Stimulated activated CD8-positive, alpha-beta memory T cell treated with anti-CD3 and anti-CD28 coated beads, Interleukin-4, amount 100 ng/mL, for 24 hours (primary cell): Measurements from ENCODE around the gene OR2AE1.

Source experiments
- DNase-seq: peaks from one replicate; pipeline ENCODE4 v3.0.0-alpha.2; 2020; ENCODE audit warnings: low read depth

The OR2AE1 gene

GRCh38 chr7:99860281-99861127, 16.3 kb downstream of the OR2AE1 start:
- DNase-seq: no peak

- no peak for DNase-seq
These were observed 21.6 kb downstream of the OR2AE1 start for GRCh38 chr7:99855236-99855635.

DNA sequence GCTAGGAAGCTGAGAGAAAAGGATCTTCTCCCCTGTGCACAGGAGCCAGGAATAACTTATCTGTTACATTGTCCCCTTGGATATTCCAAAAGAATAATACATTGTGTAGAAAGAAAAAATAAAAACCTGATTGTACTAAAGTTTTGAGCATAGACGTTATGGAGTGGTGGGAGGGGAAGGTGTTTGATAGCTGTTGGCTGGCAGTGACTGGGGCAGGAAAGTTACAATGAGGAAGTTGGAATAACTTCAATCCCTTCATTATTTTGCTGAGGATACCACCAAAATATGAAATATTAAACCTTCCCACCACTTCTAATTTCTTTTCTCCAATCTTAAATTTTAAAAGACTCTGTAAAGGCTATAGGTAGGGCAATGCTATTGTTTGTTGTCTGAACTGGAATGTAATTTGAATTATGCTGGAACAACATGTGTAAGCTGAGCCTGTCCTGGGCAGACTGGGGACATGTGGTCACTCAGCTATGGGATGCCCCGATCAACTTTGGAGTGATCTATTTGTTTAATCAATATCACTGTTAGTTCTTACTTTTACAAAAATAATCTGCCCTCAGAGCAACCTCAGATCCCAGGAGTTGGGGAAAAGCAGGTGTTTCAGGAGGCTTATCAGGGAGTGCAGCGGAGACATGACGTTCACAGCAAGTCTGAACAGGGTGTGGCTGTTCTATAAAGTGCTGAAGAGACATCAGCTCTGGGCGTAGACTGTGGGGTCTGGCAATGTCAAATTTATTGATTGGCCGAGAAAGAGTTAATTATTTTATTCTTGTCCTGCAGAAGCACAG, 28.2 kb downstream of the OR2AE1 start:
- DNase-seq: no peak

- no peak for DNase-seq
These were observed 32.5 kb downstream of the OR2AE1 start for GRCh38 chr7:99844328-99844727.

DNA sequence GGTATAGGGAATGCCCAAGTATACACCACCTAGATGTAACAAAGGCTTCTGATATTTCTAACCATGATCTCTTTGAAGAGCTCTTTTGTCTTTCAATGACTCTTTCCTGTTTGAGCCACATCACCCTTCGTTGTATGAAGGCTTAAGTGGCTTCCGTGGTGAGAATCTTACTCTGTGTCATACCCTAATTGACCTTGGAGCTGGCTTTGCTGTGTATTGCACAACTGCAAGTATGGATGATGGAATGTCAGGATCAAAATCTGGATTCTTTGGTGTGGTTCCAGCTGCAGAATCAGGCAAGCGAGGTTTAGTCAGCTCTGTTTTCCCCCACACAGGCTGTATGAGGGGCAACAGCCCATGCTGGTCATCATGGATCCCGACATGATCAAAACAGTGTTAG, 33.0 kb downstream of the OR2AE1 start:
- DNase-seq: no peak

DNA sequence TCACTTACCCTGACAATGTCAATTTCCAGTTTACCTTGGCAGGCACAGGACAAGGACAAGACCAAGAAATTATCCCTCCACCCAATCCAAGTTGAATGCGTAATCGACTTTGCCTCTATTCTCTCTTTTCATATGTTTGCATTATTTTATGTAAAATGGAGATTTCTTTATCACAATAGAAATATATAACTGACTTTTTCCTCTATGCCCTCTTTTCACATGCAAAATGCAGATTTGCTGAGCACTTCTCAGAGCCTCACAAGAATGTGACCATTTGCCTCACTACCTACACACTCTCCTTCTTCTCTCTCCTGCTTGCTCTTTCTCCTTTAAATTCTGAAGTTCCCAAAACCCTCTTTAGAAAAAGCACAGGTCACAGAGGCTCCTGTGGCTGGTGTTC, 33.9 kb downstream of the OR2AE1 start:
- DNase-seq: no peak

GRCh38 chr7:99840136-99840869, 36.5 kb downstream of the OR2AE1 start:
- DNase-seq: no peak

- no peak for DNase-seq
These were observed 37.4 kb downstream of the OR2AE1 start for GRCh38 chr7:99839287-99840021.

DNA sequence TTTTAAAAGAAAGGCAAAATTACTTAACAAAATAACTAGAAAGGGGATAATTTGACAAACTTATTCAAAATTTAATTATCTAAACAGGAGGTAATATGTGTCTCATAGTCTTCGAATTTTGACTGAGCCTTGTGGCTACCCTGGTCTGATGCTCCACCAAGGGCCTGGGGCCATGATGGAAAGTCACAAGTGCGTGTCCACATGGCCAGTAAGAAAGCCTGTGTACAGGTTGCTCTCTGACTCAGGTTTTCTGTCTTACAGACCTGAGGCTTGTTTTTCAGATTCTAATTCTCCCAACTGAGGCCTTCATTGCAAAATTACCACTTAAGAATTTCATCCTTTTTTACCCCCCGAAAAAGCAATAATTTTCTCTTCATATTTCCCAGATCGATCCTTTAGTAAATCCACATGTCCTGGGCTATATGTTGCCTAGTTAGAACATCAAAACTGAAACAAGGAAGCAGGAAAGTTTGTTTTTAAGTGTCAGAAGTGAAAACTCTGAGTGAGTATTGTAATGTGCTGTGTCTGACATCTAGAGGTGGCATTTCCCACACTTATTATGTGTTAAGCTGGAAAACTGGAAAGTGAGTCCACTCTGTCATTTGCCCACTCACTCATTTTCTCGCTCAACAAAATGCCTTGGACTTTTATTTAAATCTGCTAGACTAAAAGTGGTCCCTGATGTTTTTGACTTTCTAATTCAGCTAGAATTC, 39.0 kb downstream of the OR2AE1 start:
- DNase-seq: no peak

DNA sequence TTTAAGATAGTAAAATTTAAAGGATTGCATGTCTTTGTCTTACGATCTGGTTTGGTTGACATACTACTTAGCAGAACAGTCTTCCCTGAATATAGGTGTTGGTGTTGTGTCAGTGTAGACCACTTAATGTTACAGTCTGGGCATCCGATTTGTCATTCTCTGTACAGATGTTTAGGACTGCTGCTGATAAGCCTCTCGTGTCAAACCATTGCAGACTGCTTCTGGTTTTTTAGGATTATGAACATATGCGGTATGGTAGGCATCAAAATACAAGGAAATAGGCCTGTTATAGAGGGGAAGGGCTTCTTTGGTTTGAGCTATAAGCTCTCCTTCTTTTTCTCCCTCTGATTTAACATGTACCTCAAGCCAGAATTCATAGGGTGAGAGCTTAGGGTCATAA, 41.6 kb downstream of the OR2AE1 start:
- no peak for DNase-seq

DNA sequence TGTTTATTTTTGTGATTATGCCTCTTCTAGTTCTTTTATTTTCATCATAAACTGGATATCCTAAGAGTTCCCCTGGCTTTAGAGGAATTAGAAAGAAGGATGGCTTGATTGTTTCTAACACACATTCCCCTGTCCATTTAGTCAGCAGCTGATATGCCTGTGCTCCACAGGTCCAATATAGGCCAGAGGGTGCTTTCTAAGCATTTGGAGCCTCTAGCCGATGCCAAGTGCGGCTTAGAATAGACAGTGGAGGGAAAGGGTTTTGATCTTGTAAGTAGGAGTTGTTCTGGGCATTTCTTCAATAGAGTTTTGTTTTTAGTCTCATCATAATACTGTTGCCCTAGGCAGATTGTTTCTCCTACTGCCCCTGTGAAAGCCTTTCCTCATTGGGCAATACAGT, 42.5 kb downstream of the OR2AE1 start:
- DNase-seq: no peak

GRCh38 chr7:99833289-99833877, 43.5 kb downstream of the OR2AE1 start:
- DNase-seq: no peak

GRCh38 chr7:99831595-99831994, 45.2 kb downstream of the OR2AE1 start:
- DNase-seq: no peak

DNA sequence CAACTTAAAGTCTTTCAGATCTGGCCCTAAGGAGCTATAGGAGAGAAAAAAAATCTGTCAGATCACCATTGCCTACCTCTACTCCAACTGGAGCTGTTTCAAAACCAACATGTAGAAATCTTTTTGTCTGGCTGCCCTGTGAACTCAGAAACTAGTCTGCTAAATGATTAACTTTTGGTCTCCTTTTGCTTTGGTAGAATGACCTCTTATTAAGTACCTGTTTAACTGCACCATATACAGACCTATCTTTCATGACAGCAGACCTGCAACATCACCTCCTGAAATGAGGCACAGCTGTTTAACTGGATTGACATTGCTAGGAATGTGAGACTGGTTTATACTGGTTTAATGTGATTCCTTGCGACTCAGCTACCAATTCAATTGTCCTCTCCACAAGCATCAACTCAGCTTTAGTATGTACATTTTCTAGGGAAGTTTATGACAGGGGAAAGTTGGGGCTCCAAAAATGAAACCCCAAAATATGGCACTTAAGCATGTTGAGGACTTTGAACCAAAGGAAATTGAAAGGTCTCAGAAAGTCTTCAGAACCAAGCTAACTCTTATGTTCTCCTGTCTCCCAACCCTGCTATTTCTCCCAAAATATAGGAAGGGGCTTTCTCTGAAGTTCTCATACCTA, 47.2 kb downstream of the OR2AE1 start:
- DNase-seq: no peak

- DNase-seq: no peak
These were observed 48.0 kb downstream of the OR2AE1 start for GRCh38 chr7:99828811-99829210.

- DNase-seq: no peak
These were observed 49.6 kb downstream of the OR2AE1 start for GRCh38 chr7:99827040-99827778.
